Testis (tissue), 3 donors: ENCODE results near the gene CLCA2. TPM values are rescaled to one million over a fixed set of nuclear protein-coding genes. Genes with fewer than 3 reads are reported as not detected.

Experiments used
- DNase-seq: peaks from one replicate; pipeline ENCODE4 v3.0.0-alpha.2; 2019
- H3K27ac ChIP-seq, 2 donors: fragments of 200-600 bp; sonication (generic); one replicate each; pipeline ENCODE4 v1.5.1; 2019
- H3K27me3 ChIP-seq: fragments of 200-600 bp; sonication (generic); one replicate; pipeline ENCODE4 v1.5.1; 2019
- H3K36me3 ChIP-seq: fragments of 200-600 bp; sonication (generic); one replicate; pipeline ENCODE4 v1.5.1; 2017; ENCODE audit warnings: low read depth; ENCODE audit errors: missing control alignments
- H3K4me1 ChIP-seq: fragments of 200-600 bp; sonication (generic); one replicate; pipeline ENCODE4 v1.5.1; 2019
- H3K4me3 ChIP-seq, 2 donors: fragments of 200-600 bp; sonication (generic); one replicate each; pipeline ENCODE4 v1.5.1; 2017 to 2019
- H3K9me3 ChIP-seq: fragments of 200-600 bp; sonication (generic); one replicate; pipeline ENCODE4 v1.5.1; 2017
- POLR2A ChIP-seq: fragments of 450-650 bp; IDR thresholded peaks from one replicate; pipeline ENCODE4 v1.6.1; 2017; ENCODE audit warnings: antibody characterized with exemption, mild to moderate bottlenecking, moderate library complexity
- WGBS, 2 donors: methylation state at CpG; one replicate each; pipeline ENCODE4 v1.1.5; 2018; 5-methylcytosine and 5-hydroxymethylcytosine counted together
- intact Hi-C: fragments of 100-400 bp; cut with DNase I; formaldehyde crosslinking; loops from one replicate; pipeline ENCODE4 v1.15.1; 2023; ENCODE audit warnings: low total_unique reads
- polyA plus RNA-seq: library from polyadenylated mRNA; stranded (reverse); fragments of 350-450 nt; fragmentation: Illumina TruSeq; extraction: RNeasy Lipid Tissue Mini Kit (QIAGEN cat#74804); gene quantifications from one replicate; pipeline ENCODE4 v1.2.3, GENCODE V29; 2014; ENCODE audit warnings: low read depth, low replicate concordance; ENCODE audit not compliant: insufficient read depth
- total RNA-seq, 2 donors: library from RNA; depleted of rRNA; stranded (reverse); fragments of >200 nt; gene quantifications; one replicate each; pipeline ENCODE4 v1.2.3, GENCODE V29; 2016
- TF ChIP-seq, protein P1 (sequence below), 3 experiments: fragments of 450-650 bp in 2 of 3; fragments of 200-600 bp in 1 of 3; sonication (generic) in 1 of 3; IDR thresholded peaks; one replicate each; pipeline ENCODE4 v1.5.1; 2016 to 2019; ENCODE audit warnings: antibody characterized with exemption in 3 of 3, mild to moderate bottlenecking in 2 of 3, moderate library complexity in 1 of 3

Gene CLCA2
- total and polyA plus RNA-seq, 3 donors from 2014 or later: 1.7 to 4.5 (median 2.6) TPM

DNA sequence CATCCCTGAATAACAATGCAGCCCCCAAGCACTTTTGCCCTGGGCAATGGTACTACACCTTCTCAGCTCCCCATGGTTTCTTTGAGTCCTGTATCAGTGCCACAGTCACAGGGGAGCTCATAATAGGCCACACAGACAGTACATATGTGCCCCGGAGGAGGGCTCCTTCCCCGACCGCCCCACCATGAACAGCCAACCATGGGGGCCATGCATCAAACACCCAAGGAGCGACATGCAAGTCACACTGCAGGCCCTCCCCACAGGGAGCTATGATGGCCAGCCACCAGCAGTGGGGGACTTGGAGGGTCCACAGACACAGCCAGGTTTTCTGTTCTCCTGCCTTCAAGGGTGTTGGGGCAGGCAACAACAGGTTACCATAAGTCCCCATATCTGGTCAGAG, 13.1 kb upstream of the CLCA2 start:
- TF ChIP-seq, protein P1, sequence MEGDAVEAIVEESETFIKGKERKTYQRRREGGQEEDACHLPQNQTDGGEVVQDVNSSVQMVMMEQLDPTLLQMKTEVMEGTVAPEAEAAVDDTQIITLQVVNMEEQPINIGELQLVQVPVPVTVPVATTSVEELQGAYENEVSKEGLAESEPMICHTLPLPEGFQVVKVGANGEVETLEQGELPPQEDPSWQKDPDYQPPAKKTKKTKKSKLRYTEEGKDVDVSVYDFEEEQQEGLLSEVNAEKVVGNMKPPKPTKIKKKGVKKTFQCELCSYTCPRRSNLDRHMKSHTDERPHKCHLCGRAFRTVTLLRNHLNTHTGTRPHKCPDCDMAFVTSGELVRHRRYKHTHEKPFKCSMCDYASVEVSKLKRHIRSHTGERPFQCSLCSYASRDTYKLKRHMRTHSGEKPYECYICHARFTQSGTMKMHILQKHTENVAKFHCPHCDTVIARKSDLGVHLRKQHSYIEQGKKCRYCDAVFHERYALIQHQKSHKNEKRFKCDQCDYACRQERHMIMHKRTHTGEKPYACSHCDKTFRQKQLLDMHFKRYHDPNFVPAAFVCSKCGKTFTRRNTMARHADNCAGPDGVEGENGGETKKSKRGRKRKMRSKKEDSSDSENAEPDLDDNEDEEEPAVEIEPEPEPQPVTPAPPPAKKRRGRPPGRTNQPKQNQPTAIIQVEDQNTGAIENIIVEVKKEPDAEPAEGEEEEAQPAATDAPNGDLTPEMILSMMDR (IDR thresholded peaks at IDR 0.05): no peak
- TF ChIP-seq POLR2A: no peak
- no peak for DNase-seq
- Histone ChIP-seq H3K4me1 (no peaks in the 10 kb centered on the region), H3K27ac (no peak overlapping the region), H3K27me3 (no peaks in the 10 kb centered on the region), H3K4me3 (no peak overlapping the region), H3K9me3 (no peaks in the 10 kb centered on the region), H3K36me3 (no peaks in the 10 kb centered on the region)
- WGBS, 2 donors: 97% methylated on average over 4 of the region's 4 CpGs; no CpG with 5 or more reads in 1 of the 2 donors
- intact Hi-C loops: no loop called here

GRCh38 chr1:86416343-86416742, 7.6 kb upstream of the CLCA2 start:
- intact Hi-C loops: no loop called here
- TF ChIP-seq POLR2A: no peak
- TF ChIP-seq, protein P1 (IDR thresholded peaks at IDR 0.05): no peak
- 74 to 81% methylated on average over 6 of the region's 6 CpGs for WGBS, 2 donors

GRCh38 chr1:86419277-86419903, 4.6 kb upstream of the CLCA2 start:
- Histone ChIP-seq H3K4me1 (no peaks in the 10 kb centered on the region), H3K27ac (no peak overlapping the region), H3K36me3 (no peaks in the 10 kb centered on the region), H3K27me3 (no peaks in the 10 kb centered on the region), H3K4me3 (no peak overlapping the region), H3K9me3 (no peaks in the 10 kb centered on the region)
- TF ChIP-seq, protein P1 (IDR thresholded peaks at IDR 0.05): peak in 1 of 3 experiments; percentile 30
- no peak for TF ChIP-seq POLR2A
- WGBS, 2 donors: 53 to 62% methylated on average over 4 of the region's 4 CpGs
- intact Hi-C loops: no loop called here
- DNase-seq: no peak

More at GRCh38 chr1:86416343-86416742, 7.6 kb upstream of the CLCA2 start:
- DNase-seq: no peak
- Histone ChIP-seq H3K36me3 (no peaks in the 10 kb centered on the region), H3K4me3 (no peak overlapping the region), H3K27ac (no peak overlapping the region), H3K27me3 (no peaks in the 10 kb centered on the region), H3K9me3 (no peaks in the 10 kb centered on the region), H3K4me1 (no peaks in the 10 kb centered on the region)

GRCh38 chr1:86421601-86422280, 2.2 kb upstream of the CLCA2 start:
- DNase-seq: no peak
- Histone ChIP-seq H3K27me3 (no peaks in the 10 kb centered on the region), H3K36me3 (no peaks in the 10 kb centered on the region), H3K4me3 (no peak overlapping the region), H3K4me1 (no peaks in the 10 kb centered on the region), H3K9me3 (no peaks in the 10 kb centered on the region), H3K27ac (no peak overlapping the region)
- TF ChIP-seq, protein P1 (IDR thresholded peaks at IDR 0.05): no peak
- no peak for TF ChIP-seq POLR2A
- WGBS, 2 donors: 69 to 80% methylated on average over 7 of the region's 7 CpGs
- intact Hi-C loops: no loop called here

- H3K27me3 ChIP-seq: no peaks in the 10 kb centered on the region
- H3K36me3 ChIP-seq: no peaks in the 10 kb centered on the region
- DNase-seq: no peak
- H3K4me1 ChIP-seq: no peaks in the 10 kb centered on the region
- no peak overlapping the region for H3K4me3 ChIP-seq
- TF ChIP-seq, protein P1 (IDR thresholded peaks at IDR 0.05): no peak
- no peak for TF ChIP-seq POLR2A
- no peaks in the 10 kb centered on the region for H3K9me3 ChIP-seq
- intact Hi-C loops: no loop called here
- no peak overlapping the region for H3K27ac ChIP-seq
Observed at GRCh38 chr1:86423473-86423872, 498 bp upstream of the CLCA2 start.
